Measurements from ENCODE around the gene NAT10.

- TF ChIP-seq CTCF (IDR thresholded peaks at IDR 0.05) (no peak), POLR2A (IDR thresholded peaks at IDR 0.05) (no peak)
Observed at GRCh38 chr11:34162493-34162820, 57.0 kb downstream of the NAT10 start.
